Ovary (tissue), 3 donors: ENCODE data around the gene PSMG3.

ENCODE experiments used
- CTCF ChIP-seq, 3 donors: fragments of 450-650 bp in 2 of 3; fragments of 200-600 bp in 1 of 3; IDR thresholded peaks; one replicate each; pipeline versions ENCODE4 v1.5.1 to v1.8.0; 2016 to 2022; ENCODE audit warnings: antibody characterized with exemption in 3 of 3, mild to moderate bottlenecking in 1 of 3
- POLR2A ChIP-seq: fragments of 450-650 bp; IDR thresholded peaks from one replicate; pipeline ENCODE4 v1.6.1; 2017; ENCODE audit warnings: antibody characterized with exemption, mild to moderate bottlenecking, moderate library complexity
- donor health status: DM: no; HTN: no; CAD: no.

- no peak for TF ChIP-seq CTCF (IDR thresholded peaks at IDR 0.05)
- TF ChIP-seq POLR2A, result peak; percentile 55
These were observed 37.2 kb downstream of the PSMG3 start for GRCh38 chr7:1532456-1533254.
